ENCODE results near the gene TAMALIN.

DNA sequence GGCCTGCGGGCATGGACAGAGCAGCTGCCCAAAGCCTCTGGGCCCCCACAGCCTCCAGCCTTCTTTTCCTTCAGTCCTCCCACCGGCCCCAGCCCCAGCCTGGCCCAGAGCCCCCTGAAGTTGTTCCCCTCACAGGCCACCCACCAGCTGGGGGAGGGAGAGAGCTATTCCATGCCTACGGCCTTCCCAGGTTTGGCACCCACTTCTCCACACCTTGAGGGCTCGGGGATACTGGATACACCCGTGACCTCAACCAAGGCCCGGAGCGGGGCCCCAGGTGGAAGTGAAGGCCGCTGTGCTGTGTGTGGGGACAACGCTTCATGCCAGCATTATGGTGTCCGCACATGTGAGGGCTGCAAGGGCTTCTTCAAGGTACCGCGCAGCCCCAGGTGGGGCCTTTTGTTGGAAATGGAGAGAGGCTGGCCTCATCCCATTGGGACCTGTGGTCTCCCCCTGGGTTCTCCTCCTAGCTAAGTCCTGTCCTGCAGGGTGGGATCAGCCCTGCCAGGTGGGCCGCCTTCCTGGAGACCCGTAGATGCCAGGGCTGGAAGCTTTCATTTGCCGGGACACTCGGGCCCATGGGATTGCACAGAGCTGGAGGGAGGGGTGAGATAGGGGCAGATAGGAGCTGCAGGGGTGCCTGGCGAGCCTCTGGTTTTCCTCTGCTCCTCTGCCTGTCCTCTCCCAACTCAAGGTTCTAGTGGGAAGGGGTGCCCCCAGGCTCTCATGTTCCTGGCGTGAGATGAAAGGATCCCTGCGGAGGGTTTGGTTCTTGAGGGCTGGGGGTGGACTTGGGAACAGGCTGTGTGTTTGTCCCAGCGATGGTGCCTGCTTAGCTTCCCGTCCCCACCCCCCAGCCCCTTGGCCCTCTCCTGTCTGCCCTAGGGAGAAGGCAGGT, 48.3 kb downstream of the TAMALIN start:
- TF ChIP-seq, protein P1, sequence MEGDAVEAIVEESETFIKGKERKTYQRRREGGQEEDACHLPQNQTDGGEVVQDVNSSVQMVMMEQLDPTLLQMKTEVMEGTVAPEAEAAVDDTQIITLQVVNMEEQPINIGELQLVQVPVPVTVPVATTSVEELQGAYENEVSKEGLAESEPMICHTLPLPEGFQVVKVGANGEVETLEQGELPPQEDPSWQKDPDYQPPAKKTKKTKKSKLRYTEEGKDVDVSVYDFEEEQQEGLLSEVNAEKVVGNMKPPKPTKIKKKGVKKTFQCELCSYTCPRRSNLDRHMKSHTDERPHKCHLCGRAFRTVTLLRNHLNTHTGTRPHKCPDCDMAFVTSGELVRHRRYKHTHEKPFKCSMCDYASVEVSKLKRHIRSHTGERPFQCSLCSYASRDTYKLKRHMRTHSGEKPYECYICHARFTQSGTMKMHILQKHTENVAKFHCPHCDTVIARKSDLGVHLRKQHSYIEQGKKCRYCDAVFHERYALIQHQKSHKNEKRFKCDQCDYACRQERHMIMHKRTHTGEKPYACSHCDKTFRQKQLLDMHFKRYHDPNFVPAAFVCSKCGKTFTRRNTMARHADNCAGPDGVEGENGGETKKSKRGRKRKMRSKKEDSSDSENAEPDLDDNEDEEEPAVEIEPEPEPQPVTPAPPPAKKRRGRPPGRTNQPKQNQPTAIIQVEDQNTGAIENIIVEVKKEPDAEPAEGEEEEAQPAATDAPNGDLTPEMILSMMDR (IDR thresholded peaks at IDR 0.05; ENCODE audit: borderline replicate concordance, extremely low read depth, low read length, poor library complexity, severe bottlenecking), result no peak
- TF ChIP-seq EZH2 (IDR thresholded peaks at IDR 0.05; ENCODE audit: borderline replicate concordance, low read depth, low read length, severe bottlenecking), result no peak

All from DND-41 (cell line).